ENCODE results near the gene EGLN3.

GRCh38 chr14:33934938-33935337 is 15.9 kb downstream of the EGLN3 start:
- TF ChIP-seq CTCF (IDR thresholded peaks at IDR 0.05; ENCODE audit: insufficient read depth, low read length, poor library complexity, severe bottlenecking) (no peak), EZH2phosphoT487 (conservative IDR thresholded peaks at IDR 0.05; ENCODE audit: low read length) (no peak)

Measured in SU-DHL-6 (cell line).